Measurements from ENCODE around the gene TK1.
A peak's percentile ranks its signal among the peaks of the same experiment; 100 is the strongest.

Gene TK1

DNA sequence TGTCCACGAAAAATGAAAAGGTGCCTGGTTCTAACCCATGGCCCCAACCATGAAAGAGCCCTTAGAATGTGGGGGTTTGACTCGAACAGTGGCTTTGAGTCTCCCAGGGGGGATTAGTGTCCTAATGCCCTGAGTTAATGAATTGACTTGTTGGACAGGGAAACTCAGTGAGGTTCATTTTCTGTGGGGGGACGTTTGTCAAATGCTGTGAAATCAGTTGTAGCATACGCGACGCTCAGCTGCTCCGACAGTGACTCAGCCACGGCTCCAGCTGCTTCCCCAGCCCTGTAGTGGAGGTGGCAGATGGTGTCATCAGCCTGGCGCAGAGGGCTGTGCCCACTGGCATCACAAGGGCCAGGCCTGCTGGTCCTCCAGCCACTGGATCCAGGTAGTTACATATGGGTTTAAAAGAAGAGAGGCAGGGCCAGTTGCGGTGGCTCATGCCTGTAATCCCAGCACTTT lies 40.6 kb upstream of the TK1 start:
- H3K36me3 ChIP-seq (ENCODE audit: control insufficient read depth, insufficient read depth, low read length, severe bottlenecking): no peaks in the 10 kb centered on the region
- H3K27me3 ChIP-seq (replicated peaks; ENCODE audit: control insufficient read depth, insufficient read depth, low read length): peaks cover 21% of the 10 kb centered on the region
- H3K9me3 ChIP-seq (ENCODE audit: control insufficient read depth, low read length): no peaks in the 10 kb centered on the region
- no peaks in the 10 kb centered on the region for H3K4me1 ChIP-seq (ENCODE audit: control insufficient read depth, insufficient read depth, low read length)
- no peak overlapping the region for H3K4me3 ChIP-seq (ENCODE audit: low read length)
- no peak overlapping the region for H3K9ac ChIP-seq (ENCODE audit: low read length)
- DNase-seq (ENCODE audit: low read depth): no peak

DNA sequence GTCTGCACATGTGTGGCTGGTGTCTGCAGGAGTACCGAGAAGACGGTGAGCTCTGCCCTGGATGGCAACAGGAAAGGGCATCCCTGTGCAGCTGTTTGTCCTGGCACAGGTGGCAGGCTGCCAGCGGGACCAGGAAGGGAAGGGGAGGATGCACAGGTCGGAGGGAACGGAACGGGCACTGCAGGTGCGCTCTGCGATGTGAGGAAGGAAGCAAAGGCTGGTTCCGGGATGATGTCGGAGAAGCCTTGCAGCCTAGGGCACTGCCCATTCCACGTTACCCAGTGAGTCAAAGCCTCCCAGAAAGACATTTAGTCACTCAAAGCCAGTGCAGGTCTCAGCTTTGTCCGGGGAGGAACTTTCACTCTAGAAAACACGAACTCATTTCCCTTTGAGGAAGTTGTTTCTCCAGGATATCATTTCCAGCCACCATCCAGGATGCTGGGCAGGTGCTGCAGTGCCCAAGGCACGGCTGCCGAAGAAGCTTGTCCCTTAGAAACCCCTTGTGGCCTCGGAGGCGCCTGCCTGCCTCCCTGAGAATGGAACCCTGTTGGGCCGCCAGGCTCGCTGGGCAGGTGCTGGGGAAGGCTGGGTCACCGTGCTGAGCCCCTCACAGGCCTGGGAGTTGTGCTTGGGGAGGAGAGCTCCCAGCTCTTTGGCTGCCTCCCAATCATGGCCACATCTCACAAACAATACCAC lies 40.1 kb upstream of the TK1 start:
- H3K4me3 ChIP-seq (ENCODE audit: low read length): no peak overlapping the region
- DNase-seq (ENCODE audit: low read depth): no peak
- no peaks in the 10 kb centered on the region for H3K36me3 ChIP-seq (ENCODE audit: control insufficient read depth, insufficient read depth, low read length, severe bottlenecking)
- H3K4me1 ChIP-seq (ENCODE audit: control insufficient read depth, insufficient read depth, low read length): no peaks in the 10 kb centered on the region
- H3K27me3 ChIP-seq (replicated peaks; ENCODE audit: control insufficient read depth, insufficient read depth, low read length): peaks cover 17% of the 10 kb centered on the region
- H3K9me3 ChIP-seq (ENCODE audit: control insufficient read depth, low read length): no peaks in the 10 kb centered on the region
- H3K9ac ChIP-seq (ENCODE audit: low read length): no peak overlapping the region

DNA sequence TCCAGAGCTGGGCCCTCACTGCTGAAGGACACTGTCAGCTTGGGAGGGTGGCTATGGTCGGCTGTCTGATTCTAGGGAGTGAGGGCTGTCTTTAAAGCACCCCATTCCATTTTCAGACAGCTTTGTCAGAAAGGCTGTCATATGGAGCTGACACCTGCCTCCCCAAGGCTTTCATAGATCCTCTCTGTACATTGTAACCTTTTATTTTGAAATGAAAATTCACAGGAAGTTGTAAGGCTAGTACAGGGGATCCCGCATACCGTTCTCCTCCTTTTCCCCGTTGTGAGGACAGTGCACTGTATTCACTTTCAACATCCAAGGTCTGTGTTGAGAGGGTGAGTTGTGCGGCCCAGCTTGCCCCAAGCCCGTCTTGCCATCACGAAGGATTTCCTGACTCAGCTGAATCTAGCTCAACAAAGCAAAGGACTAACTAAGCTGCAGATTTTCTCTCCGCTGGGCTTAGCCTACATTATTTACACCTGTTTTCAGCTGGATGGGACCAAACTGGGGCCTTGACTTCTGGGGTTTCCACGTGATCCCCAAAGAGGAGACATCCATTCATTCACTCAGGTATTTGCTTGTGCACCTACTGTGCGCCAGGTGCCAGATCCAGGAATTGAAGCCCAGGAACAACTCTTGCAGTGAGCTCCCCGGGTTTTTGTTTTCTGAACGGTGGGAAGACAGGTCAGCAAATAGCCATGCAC lies 39.4 kb upstream of the TK1 start:
- Histone ChIP-seq H3K4me3 (ENCODE audit: low read length) (no peak overlapping the region), H3K9ac (ENCODE audit: low read length) (no peak overlapping the region), H3K9me3 (ENCODE audit: control insufficient read depth, low read length) (no peaks in the 10 kb centered on the region), H3K36me3 (ENCODE audit: control insufficient read depth, insufficient read depth, low read length, severe bottlenecking) (no peaks in the 10 kb centered on the region), H3K4me1 (ENCODE audit: control insufficient read depth, insufficient read depth, low read length) (no peaks in the 10 kb centered on the region), H3K27me3 (replicated peaks; ENCODE audit: control insufficient read depth, insufficient read depth, low read length) (peaks cover 14% of the 10 kb centered on the region)
- DNase-seq (ENCODE audit: low read depth): no peak

- Histone ChIP-seq H3K4me1 (ENCODE audit: control insufficient read depth, insufficient read depth, low read length) (no peaks in the 10 kb centered on the region), H3K9me3 (ENCODE audit: control insufficient read depth, low read length) (no peaks in the 10 kb centered on the region), H3K4me3 (ENCODE audit: low read length) (no peak overlapping the region), H3K27me3 (replicated peaks; ENCODE audit: control insufficient read depth, insufficient read depth, low read length) (peaks cover 4% of the 10 kb centered on the region), H3K36me3 (ENCODE audit: control insufficient read depth, insufficient read depth, low read length, severe bottlenecking) (no peaks in the 10 kb centered on the region), H3K9ac (ENCODE audit: low read length) (no peak overlapping the region)
- no peak for DNase-seq (ENCODE audit: low read depth)
Measured at GRCh38 chr17:78225088-78225865, 38.4 kb upstream of the TK1 start.

- Histone ChIP-seq H3K4me1 (ENCODE audit: control insufficient read depth, insufficient read depth, low read length) (no peaks in the 10 kb centered on the region), H3K9me3 (ENCODE audit: control insufficient read depth, low read length) (no peaks in the 10 kb centered on the region), H3K4me3 (ENCODE audit: low read length) (no peak overlapping the region), H3K36me3 (ENCODE audit: control insufficient read depth, insufficient read depth, low read length, severe bottlenecking) (no peaks in the 10 kb centered on the region), H3K27me3 (replicated peaks; ENCODE audit: control insufficient read depth, insufficient read depth, low read length) (peaks cover 3% of the 10 kb centered on the region), H3K9ac (ENCODE audit: low read length) (no peak overlapping the region)
- DNase-seq (ENCODE audit: low read depth): no peak
Measured at GRCh38 chr17:78224231-78225087, 37.6 kb upstream of the TK1 start.

DNA sequence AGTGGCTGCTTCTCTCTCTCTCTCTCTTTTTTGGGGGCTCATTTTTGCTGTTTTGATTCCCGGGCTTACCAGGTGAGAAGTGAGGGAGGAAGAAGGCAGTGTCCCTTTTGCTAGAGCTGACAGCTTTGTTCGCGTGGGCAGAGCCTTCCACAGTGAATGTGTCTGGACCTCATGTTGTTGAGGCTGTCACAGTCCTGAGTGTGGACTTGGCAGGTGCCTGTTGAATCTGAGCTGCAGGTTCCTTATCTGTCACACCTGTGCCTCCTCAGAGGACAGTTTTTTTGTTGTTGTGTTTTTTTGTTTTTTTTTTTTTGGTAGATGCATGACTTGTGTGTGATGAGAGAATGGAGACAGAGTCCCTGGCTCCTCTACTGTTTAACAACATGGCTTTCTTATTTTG lies 36.9 kb upstream of the TK1 start:
- Histone ChIP-seq H3K9ac (ENCODE audit: low read length) (no peak overlapping the region), H3K9me3 (ENCODE audit: control insufficient read depth, low read length) (no peaks in the 10 kb centered on the region), H3K36me3 (ENCODE audit: control insufficient read depth, insufficient read depth, low read length, severe bottlenecking) (no peaks in the 10 kb centered on the region), H3K4me1 (ENCODE audit: control insufficient read depth, insufficient read depth, low read length) (no peaks in the 10 kb centered on the region), H3K27me3 (replicated peaks; ENCODE audit: control insufficient read depth, insufficient read depth, low read length) (peaks cover 2% of the 10 kb centered on the region), H3K4me3 (ENCODE audit: low read length) (no peak overlapping the region)
- no peak for DNase-seq (ENCODE audit: low read depth)

DNA sequence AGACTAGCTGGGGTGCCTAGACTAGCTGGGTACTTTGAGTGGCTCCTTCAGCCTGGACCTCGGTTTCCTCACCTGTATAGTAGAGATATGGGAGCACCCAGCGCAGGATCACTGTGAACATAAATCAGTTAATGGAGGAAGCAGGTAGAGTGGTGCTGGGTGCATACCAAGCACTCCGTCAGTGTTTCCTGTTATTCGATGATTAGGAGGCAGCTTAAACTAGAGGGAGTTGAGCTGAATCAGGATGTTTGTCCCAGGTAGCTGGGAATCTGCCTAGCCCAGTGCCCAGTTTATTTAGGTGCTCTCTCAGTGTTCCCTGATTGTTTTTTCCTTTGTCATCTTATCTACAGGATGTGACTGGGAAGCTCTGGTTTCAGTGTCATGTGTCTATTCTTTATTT lies 36.2 kb upstream of the TK1 start:
- H3K9me3 ChIP-seq (ENCODE audit: control insufficient read depth, low read length): no peaks in the 10 kb centered on the region
- no peaks in the 10 kb centered on the region for H3K36me3 ChIP-seq (ENCODE audit: control insufficient read depth, insufficient read depth, low read length, severe bottlenecking)
- H3K27me3 ChIP-seq (replicated peaks; ENCODE audit: control insufficient read depth, insufficient read depth, low read length): no peaks in the 10 kb centered on the region
- no peak overlapping the region for H3K4me3 ChIP-seq (ENCODE audit: low read length)
- DNase-seq (ENCODE audit: low read depth): no peak
- no peak overlapping the region for H3K9ac ChIP-seq (ENCODE audit: low read length)
- H3K4me1 ChIP-seq (ENCODE audit: control insufficient read depth, insufficient read depth, low read length): no peaks in the 10 kb centered on the region

DNA sequence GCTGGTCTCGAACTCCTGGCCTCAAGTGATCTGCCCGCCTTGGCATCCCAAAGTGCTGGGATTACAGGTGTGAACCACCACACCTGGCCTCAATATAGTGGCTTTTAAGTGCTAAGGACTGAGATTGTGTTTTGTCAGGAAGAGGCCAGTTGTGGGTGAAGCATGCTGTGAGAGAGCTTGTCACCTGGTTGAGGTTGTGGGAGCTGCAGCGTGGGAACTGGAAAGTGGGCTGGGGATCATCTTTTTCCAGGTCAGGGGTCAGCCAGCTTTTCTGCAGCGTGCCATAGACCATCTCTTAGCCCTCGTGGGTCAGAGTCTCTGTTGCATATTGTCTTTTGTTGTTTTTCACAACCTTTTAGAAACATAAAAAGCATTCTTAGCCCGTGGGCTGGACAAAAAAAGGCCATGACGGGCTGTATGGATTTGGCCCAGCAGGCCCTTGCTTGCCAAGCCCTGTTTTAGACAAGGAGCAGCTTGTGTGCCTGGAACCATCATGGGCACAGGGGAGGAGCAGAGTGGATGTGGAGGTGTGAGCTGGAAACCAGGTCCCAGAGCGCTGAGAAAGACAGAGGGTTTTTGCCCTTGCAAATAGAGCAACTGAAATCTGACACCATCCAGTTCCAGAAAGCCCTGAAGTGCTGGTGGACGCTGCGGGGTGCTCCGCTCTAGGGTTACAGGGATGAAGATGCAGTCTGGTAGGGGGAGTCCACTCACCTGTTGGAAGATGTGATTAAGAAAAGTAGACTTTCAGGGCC lies 32.7 kb upstream of the TK1 start:
- Histone ChIP-seq H3K36me3 (ENCODE audit: control insufficient read depth, insufficient read depth, low read length, severe bottlenecking) (no peaks in the 10 kb centered on the region), H3K9ac (ENCODE audit: low read length) (no peak overlapping the region), H3K4me1 (ENCODE audit: control insufficient read depth, insufficient read depth, low read length) (peaks cover 2% of the 10 kb centered on the region), H3K9me3 (ENCODE audit: control insufficient read depth, low read length) (no peaks in the 10 kb centered on the region), H3K4me3 (ENCODE audit: low read length) (no peak overlapping the region), H3K27me3 (replicated peaks; ENCODE audit: control insufficient read depth, insufficient read depth, low read length) (no peaks in the 10 kb centered on the region)
- DNase-seq (ENCODE audit: low read depth): no peak

GRCh38 chr17:78214706-78215061 lies 27.8 kb upstream of the TK1 start:
- Histone ChIP-seq H3K4me1 (ENCODE audit: control insufficient read depth, insufficient read depth, low read length) (peaks cover 4% of the 10 kb centered on the region), H3K9me3 (ENCODE audit: control insufficient read depth, low read length) (no peaks in the 10 kb centered on the region), H3K4me3 (ENCODE audit: low read length) (peak overlapping the region; percentile 85), H3K9ac (ENCODE audit: low read length) (peak overlapping the region; percentile 72), H3K27me3 (replicated peaks; ENCODE audit: control insufficient read depth, insufficient read depth, low read length) (no peaks in the 10 kb centered on the region), H3K36me3 (ENCODE audit: control insufficient read depth, insufficient read depth, low read length, severe bottlenecking) (no peaks in the 10 kb centered on the region)
- DNase-seq (ENCODE audit: low read depth): no peak

DNA sequence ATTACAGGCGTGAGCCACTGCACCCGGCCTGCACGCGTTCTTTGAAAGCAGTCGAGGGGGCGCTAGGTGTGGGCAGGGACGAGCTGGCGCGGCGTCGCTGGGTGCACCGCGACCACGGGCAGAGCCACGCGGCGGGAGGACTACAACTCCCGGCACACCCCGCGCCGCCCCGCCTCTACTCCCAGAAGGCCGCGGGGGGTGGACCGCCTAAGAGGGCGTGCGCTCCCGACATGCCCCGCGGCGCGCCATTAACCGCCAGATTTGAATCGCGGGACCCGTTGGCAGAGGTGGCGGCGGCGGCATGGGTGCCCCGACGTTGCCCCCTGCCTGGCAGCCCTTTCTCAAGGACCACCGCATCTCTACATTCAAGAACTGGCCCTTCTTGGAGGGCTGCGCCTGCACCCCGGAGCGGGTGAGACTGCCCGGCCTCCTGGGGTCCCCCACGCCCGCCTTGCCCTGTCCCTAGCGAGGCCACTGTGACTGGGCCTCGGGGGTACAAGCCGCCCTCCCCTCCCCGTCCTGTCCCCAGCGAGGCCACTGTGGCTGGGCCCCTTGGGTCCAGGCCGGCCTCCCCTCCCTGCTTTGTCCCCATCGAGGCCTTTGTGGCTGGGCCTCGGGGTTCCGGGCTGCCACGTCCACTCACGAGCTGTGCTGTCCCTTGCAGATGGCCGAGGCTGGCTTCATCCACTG lies 27.3 kb upstream of the TK1 start, which contains the start of gene BIRC5:
BIRC5 (plus strand) TSS at position 238 of the 690 bp plus-strand sequence; CDS start at position 302, 64 bp downstream.
- Histone ChIP-seq H3K4me3 (ENCODE audit: low read length) (peak within 1 kb of the TSS; percentile 85), H3K36me3 (ENCODE audit: control insufficient read depth, insufficient read depth, low read length, severe bottlenecking) (no peaks in the 10 kb centered on the region), H3K9ac (ENCODE audit: low read length) (peak within 1 kb of the TSS; percentile 72), H3K4me1 (ENCODE audit: control insufficient read depth, insufficient read depth, low read length) (peaks cover 4% of the 10 kb centered on the region), H3K27me3 (replicated peaks; ENCODE audit: control insufficient read depth, insufficient read depth, low read length) (no peaks in the 10 kb centered on the region), H3K9me3 (ENCODE audit: control insufficient read depth, low read length) (no peaks in the 10 kb centered on the region)
- peak; percentile 97 for DNase-seq (ENCODE audit: low read depth)

Measured in adipocyte (in vitro differentiated cells).